Activated T-cell treated with anti-CD3 and anti-CD28 coated beads, Interleukin-2, amount 50 U/mL, for 1 hour (primary cell): ENCODE measurements around the gene WIPF3.
"Not testable (repeated sequence)": the region's sequence is repeated elsewhere in the genome, so short reads cannot be mapped to it uniquely, and the experiment has no call there.

Source experiments
- DNase-seq: peaks from one replicate; pipeline ENCODE4 v3.0.0-alpha.2; 2020

WIPF3 gene

GRCh38 chr7:29957521-29958310, 151.4 kb downstream of the WIPF3 start:
- DNase-seq, result no peak

- DNase-seq, result no peak
Observed at GRCh38 chr7:29958667-29959358, 152.5 kb downstream of the WIPF3 start.

- not testable (repeated sequence) for DNase-seq
Observed at GRCh38 chr7:29961611-29962010, 155.3 kb downstream of the WIPF3 start.

GRCh38 chr7:29962035-29962434, 155.7 kb downstream of the WIPF3 start:
- no peak for DNase-seq

GRCh38 chr7:29965030-29965429, 158.7 kb downstream of the WIPF3 start:
- DNase-seq, result no peak
